NCI-H748 (cell line): ENCODE data around the gene CALM1.
"Not testable (repeated sequence)": the region's sequence is repeated elsewhere in the genome, so short reads cannot be mapped to it uniquely, and the experiment has no call there.

Source experiments
- DNase-seq: peaks from one replicate; lab custom pipeline; 2025; ENCODE audit not compliant: unreplicated experiment; lab: John Stamatoyannopoulos, UW

CALM1 gene

DNA sequence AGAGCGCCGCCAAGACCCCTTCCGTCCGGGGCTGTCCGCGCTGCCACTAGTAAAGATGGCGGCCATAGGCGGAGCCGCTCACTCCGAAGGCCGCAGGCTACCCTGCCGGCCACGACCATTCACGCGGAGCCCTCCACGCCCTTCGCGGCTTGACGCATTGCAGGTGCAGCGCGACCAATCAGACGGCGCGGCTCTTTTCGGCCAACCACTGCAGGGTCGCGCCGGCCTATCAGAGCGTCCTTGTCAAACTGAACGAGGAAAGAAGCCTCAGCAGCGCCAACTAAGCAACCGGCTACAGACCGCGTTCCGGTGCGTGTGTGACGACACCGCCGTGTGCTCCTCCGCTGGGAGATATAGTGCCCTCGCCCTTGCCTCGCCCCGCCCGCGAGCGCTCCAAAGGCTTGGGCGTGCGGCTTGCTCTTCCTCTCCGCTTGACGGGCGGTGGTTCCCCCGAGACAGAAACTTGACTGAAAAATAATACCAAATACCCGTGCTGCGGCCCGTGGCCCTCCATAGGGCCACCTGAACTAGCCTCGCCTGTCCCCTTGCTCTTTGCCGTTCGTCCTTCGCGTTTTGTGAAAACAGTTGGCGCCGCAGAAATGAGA is 13.6 kb upstream of the CALM1 start:
- peak; percentile 100 for DNase-seq

DNA sequence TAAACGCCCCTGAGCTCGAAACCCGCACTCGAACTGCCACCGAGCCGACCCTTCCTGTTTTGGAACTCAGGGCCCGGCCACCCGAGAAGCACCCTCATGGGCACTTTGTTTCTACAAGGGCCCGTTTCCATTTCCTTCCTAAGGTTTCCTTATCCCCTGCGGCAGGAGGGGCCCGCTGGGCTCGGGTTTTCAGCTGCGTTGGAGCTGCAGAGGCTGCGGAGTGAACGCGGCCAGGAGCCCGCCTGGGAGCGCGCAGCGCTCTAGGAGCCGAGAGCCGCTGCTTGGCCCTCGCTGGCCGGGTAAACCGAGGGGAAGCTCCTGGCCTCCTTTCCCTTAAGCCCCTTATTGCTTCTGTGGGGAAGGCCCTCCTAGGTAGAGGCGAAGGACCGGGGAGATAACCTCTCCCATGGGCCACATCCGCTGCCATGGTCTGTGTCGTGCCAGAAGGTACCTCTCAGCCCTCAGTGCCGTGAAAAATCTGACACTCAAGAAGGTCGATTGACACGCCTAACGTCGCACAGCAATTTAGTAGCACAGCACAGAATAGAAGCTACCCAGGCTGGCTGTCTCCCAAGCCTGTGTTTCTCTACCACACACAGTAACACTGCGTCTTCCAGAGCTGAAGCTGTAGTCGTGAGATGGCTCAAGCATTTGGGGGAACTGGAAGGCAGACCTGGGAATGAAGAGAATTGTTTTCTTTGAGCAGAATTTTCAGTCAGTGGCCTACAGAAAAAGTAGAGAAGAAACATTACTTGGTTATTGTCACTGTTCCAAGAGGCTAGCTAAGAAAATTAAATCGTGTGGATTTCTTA is 12.9 kb upstream of the CALM1 start:
- peak; percentile 89 for DNase-seq

DNA sequence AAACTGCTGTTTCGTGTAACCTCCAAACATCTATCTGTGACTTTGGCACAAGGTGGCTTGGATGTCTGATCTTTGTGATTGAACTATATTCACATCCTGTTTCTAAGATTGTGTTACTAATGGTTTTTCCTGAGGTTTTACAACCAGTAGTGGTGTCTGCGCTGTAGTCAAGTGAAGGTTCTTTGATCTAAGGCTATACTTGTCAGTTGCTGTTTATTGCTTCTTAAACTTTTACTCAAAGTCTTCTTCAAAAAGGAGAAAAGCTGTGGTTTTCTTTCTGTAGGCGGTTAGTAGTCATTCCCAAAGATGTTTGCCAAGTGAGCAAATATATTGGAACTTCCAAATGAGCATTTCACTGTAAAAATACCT is 12.3 kb upstream of the CALM1 start:
- no peak for DNase-seq

DNA sequence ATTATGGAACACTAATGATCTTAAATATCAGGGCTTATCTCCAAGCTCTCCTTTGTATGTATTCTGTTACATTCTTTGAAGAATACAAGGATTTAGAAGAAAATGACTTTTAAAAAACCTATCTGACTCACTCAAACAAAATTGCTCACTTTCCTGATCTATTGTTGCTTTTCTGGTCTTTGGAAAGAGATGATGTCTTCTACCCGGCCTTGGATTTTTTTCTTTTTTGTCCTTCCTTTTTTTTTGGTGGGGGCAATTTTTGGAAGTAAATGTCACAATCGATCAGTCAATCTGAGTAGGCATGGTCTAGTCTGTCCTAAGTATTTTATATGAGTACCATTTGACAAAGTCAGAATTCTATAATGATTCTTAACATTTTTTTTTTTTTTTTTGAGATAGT is 10.5 kb upstream of the CALM1 start:
- DNase-seq = no peak

DNA sequence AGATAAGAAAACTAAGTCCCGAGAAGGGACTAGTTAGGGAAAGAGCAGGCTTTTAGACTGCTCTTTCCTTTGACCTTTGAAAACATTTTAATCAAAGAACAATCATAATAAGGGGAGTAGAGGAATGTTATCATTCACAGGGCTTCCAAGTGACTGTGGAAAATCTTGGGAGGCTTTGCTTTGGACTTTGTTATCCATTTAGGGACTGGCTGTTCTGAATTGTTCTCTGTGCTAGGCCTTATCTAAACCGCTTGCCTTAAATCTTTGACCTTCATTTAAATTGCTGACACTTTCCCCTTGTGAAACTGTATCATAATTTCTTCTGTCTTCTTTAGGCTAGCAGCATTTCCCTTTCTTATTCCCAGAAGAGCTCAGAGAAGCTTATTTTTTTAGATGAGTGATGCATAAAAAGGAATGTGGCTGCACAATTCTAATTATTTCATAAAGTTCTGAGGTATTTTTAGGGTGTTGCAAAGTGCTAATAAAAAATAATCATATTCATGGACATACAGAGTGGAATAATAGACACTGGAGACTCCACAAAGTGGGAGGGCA is 9.5 kb upstream of the CALM1 start:
- no peak for DNase-seq

DNA sequence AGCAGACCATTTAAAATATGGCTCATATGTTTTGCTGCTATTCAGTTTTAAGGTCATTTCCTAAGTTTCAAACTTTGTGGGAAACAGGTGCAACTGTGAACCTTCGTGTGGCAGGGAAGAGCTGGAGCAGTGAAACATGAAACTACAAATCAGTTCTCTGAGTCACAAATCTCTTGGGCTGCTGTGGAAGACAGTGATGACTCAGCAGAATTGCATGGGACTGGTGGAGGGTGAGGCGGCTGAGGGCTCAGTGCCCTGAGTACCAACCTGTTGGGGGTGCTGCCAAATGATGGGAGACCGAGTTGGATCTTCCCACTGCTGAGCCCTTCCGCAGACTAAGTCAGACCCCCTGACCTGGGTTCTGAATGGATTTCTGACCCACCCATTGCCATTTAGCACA is 8.4 kb upstream of the CALM1 start:
- no peak for DNase-seq

DNA sequence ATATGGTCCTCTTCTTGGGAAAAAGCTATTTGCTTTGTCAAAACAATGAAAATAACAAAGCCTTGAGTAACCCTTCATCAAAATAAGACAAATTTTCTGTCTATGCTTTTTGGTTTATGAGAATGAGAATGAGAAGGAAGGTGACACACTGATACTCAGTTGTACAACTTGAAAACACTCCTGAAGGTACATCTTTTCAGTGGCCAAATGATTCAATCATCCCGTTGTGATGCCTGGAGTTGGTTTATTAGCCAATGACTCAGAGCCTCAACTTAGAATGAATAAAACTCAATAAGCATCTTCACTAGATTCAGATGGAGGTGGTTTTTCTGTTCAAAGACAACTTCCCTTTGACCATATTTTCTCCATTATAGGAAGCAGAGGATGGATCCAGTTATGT is 7.8 kb upstream of the CALM1 start:
- no peak for DNase-seq

DNA sequence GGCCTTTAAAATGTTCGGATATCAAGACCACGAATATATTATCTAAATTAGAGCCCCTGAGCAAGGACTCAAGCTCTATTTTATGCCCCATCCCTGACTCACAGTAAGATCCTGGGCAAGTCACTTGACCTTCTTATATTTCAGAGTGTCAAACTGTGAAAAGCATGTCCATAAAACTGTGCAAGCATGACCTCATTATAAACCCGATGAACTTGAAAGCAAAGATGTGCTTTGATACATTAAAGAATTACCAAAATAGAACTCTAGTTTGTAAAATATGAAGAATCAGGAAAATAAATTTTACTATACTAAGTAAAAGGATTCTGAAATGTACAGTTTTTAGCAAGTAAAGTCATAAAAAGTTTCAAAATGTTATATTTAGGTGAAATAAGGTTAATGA is 2.9 kb upstream of the CALM1 start:
- no peak for DNase-seq

DNA sequence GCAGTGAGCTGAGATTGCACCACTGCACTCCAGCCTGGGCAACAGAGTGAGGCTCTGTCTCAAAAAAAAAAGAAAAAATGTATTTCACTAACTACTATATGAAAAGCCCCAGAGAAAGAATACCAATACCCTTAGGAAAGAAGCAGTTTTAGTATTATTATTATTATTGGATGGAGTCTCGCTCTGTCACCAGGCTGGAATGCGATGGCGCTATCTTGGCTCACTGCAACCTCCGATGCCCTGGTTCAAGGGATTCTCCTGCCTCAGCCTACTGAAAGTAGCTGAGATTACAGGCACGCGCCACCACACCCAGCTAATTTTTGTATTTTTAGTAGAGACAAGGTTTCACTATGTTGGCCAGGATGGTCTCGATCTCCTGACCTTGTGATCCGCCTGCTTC is 2.0 kb upstream of the CALM1 start:
- DNase-seq = not testable (repeated sequence)

DNA sequence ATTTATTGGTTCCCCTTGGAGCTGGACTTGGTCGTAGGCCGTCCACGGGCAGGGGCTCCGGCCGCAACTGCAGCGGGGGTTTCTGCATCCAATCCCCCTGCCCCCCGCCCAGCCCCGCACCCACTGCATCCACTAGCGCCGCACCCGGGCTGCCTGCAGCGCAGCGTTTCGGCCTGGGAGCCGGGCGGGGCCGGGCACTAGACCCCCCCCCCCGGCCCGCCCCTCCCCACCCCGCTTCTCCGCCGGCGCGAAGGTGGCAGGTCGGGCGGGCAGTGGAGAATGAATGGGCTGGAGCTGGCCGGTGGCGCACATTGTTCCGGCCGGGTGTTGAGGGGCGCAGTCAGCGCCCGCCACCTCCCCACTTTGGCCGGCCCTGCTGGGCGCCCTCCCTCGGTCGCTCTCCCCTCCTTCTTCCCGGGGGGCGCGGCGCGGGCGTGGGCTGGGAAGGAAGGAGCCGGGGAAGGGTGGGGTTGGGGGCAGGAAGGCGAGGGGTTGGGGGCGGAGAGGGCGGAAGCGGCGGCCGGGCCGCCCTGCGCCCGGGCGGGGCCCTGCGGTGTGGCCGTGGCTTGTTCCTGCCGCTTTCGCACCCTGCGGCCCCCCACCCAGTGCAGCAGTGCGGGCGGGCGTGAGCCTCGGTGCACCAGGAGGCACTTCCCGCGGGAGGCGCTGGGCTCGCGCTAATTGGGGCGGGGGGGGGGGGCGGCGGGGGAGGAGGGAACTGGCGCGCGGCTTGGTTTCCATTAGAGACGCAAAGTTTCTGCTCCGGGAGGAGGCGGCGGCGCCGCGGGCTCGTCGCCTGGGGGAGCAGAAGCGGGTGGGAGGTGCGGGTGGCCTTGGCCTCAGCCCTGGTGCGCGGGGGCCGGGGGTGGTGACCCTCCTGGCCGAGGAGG is 841 bp downstream of the CALM1 start:
- peak; percentile 81 for DNase-seq

DNA sequence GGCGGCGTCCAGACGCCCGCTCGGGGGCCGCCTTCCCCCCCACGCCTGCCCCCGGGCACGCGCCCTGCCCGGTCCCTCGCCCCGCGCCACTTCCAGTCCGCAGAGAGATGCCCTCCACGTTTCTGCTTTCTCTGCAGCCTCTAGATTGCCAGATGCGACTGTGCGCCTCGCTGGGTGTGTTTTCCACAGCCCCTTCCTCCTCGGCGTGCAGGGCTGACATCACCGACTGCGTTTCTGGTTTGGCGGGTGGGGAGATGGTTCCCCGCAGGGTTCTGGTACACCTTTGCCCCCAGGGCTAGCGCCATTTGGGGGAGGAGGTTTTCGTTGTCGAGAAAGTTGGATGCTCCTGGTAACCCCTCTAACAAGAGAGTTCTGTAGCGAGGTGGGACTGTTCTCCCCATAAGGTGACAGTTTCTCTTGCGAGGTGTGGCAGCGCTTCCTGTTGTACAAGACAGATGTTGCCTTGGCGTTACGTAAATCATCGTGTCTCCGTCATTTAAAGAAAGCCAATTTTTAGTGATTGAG is 1.5 kb downstream of the CALM1 start:
- DNase-seq = peak; percentile 79

DNA sequence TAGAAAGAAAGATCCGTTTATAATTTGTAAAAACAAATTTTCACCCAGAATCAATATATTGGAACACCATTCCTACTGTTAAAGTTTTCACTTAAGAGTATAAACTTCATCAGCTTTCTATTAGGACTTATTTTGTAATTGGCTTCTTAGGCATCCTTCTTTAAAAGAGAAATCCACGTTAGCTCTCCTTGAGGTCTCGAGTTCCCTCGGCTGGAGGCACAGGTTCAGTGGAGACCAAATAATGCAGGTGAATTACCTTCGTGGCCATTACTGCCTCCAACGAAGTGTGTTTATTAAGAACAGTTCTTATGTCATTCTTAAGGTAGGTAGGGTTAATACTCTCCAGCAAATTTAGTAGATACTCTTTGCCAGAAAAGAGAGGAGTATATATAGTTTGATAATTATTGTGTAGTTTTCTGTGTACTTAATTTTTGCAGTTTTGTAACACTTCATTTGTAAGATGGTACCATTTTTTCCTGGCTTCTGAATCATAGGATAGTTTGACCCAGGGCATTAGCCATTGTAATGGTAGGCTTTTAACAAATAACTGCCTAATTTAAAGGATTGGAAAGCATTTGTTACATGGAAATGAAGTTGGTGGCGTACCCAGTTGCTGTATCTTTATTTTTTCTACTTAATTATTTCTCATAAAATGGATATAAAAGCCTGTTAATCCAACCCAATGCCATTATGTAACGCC is 2.2 kb downstream of the CALM1 start:
- DNase-seq = peak; percentile 49

DNA sequence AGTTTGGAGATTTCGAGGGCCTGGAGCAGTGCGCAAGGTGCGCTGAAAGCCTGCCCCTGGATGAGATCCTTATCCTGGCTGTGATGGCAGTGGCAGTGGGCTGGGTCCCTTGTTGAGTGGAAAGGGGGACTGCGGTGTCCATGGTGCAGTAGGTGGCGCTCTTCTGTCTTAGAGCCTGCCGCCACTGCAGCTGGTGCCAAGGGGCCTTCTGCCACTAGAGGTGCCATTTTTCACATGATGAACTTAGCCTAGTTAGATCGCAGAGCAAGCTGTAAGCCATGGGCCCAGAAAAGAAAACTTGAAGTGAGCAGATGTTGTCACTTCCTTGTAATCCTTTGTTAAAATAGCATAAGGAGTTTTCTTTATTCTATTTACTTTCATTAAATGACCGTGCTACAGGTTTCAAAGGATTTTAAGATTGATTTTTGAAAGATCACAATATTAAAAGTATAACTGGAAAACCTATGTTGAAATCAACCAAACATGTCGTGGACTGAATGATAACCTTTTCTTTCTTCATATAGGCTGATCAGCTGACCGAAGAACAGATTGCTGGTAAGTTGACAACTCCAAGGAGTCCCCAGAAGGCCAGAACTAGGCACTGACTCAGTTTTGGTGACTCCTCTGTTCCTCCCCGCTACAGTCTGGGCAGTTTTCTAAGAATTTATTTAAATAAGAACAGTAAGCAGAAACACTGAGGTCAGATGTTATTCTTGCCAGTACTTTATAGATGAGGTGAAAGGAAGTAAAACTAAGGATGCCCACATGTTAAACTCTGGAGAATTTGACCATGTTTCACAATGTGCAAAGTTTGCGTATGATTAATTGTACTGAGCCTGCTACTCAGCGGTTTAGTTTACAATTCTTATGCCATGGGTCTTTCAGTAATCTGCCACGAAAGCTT is 3.0 kb downstream of the CALM1 start:
- DNase-seq = peak; percentile 96

DNA sequence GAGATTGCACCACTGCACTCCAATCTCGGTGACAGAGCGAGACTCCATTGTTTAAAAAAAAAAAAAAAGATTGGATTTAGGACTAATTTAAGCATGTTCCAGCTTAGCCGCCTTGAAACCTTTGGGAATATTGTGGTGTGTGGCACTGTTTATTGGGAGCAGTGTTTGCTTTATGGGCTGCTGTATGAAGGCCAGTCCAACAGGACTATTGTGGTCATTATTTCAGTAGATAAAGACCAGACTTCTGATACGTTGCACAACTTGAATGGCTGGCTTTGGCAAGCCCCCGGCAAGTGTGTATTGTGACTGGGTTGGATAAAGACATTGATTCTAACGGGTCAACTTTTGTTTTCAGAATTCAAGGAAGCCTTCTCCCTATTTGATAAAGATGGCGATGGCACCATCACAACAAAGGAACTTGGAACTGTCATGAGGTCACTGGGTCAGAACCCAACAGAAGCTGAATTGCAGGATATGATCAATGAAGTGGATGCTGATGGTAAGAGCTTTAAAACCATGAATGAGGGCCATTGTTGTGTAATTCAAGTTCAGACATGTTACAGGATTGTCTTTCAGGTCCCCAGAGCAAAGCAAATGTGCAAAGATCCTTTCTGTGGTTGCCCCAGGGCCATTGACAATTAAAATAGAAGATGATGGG is 4.2 kb downstream of the CALM1 start:
- DNase-seq = no peak

DNA sequence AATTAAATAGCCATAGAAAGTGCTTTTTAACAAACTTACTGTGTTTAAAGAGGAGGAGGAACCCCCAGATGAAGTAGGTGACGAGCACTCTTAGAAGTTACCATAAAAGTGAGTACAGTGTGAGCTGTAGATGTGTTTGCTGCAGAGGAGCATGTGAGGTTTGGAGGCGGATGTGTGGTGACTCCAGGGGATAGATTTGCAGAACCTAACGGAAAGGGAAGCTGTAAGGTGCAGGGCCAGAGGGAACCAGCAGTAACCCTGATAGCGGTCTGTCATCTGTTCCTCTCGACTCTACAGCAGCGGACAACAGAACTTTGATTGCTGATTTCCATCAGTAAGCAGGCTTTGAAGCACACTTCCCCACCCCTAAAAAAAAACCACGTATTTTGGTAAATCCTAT is 5.2 kb downstream of the CALM1 start:
- DNase-seq = no peak

DNA sequence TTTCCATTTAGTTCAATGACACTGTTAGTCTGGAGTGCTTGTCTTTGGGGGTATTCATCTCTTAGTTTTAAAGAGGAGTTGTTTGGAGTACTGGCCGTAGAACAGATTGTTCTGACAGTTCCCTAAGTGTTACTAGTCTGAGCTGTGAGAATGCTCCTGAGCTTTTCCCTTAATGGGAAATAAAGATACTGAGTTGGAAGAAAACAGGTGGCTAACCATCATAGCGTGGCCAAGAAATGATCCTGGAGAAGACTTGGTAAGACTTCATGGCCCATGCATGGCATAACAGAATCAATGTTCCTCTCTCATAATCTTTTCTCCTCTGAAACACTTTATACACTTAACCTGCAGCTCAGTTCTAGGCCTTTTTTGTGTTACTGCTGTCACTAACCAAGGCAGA is 6.2 kb downstream of the CALM1 start:
- DNase-seq = no peak

DNA sequence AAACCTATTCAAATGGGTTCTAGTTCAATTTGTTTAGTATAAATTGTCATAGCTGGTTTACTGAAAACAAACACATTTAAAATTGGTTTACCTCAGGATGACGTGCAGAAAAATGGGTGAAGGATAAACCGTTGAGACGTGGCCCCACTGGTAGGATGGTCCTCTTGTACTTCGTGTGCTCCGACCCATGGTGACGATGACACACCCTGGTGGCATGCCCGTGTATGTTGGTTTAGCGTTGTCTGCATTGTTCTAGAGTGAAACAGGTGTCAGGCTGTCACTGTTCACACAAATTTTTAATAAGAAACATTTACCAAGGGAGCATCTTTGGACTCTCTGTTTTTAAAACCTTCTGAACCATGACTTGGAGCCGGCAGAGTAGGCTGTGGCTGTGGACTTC is 8.3 kb downstream of the CALM1 start:
- DNase-seq = no peak

DNA sequence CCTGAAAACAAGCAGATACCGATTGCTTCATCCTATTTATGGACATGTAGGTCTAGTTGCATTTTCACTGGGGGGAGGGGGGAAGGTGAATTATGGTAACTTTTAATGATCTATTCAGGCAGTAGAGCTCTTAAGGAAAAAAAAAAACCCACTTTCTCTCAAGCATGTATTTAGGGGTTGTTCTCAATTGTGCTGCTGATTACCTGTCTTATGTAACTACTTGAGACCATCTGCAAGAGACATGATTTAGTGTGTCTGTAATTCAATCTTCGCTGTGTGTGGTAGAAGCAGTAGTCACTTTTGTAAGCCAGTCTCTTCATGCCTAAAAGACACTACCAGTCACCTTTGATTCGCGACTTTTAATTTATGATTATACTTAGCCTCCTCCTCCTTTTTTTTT is 8.9 kb downstream of the CALM1 start:
- no peak for DNase-seq

DNA sequence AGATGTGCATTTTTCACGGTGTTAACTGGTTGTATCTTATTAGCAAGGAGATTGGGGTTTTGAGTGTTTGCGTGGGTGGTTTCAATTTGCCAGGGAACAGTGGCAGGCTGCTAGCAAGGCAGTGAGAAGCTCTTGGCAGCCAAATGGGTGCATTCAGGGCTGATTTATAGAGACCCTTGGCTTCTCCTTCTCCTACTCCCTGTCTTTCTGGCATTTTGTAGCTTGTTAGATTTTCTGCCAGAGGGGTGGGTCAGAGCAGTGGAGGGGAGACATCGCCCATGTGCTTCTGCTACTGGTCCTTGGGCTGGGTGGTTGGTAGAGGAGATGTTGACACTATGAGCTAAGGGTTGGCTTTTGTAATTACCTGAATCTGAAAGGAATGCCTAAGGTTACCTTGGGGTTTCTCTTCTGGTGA is 9.6 kb downstream of the CALM1 start:
- DNase-seq = no peak
